NK-92 (cell line): ENCODE measurements around the gene MACROH2A1.

Experiments
- DNase-seq: peaks from one replicate; lab custom pipeline; 2025; ENCODE audit not compliant: unreplicated experiment; lab: John Stamatoyannopoulos, UW

The MACROH2A1 gene

DNA sequence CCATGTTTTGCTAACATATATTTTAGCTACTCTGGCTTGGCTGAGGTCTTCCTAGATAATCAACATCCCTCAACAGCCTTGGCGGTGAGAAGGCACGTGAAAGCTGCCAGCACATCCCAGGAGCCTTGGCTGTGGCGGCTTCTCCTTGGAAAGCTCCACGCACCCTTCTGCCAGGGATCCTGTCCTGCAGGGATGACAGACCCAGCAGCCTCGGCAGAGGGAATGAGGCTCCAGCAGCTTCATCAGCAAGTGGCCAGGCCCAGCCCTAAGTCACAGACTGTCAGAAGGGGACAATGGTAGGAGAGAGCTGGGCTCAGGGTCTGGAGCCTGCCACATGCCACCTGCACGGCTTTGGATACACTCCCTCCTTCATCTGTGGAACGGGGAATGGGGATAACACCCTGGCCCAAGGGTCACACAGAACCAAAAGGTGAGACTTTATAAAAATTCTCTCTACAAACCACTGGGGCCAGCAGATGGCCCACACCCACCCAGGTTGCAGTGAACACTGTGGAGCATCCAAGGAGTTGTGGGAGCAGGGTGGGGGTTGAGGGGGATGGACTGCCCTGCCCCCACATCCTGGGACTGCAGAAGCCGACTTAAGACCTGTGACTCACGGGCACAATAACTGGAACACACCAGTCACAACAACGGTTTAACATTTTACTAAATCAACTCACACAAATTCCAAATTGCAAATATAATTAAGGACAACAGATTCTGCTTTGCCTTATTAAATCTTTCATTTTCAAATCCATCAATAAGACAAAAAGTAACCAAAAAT lies 65.1 kb downstream of the MACROH2A1 start:
- DNase-seq = no peak

DNA sequence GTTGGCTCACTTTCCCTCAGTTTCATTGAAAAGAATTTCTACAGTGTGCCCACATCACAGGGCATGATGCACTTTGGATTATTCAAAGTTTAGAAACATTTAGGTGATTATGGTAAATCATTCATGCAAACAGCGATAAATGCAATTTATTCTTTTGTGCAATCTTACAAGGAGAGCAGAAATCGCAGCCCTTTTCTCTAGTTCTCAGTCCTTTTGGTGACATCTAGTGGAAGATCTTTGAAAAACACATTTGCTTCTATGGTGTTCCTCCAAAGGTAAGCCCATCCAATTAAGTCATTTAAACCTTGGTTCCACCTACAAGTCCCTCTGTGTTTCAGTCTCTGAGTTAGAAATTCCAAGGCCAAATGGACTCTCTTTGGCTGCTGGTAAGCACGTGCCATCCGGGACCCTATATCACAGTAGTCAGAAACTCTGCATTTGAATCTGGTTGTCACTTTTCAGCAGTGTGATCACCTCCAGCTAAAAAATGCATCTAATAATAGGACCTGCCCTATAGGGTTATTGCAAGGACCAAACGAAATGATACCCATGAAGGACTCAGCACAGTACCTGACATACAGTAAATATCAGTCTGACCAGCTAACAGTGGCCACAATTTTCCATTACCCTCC lies 66.4 kb downstream of the MACROH2A1 start:
- no peak for DNase-seq

- no peak for DNase-seq
These were observed 67.4 kb downstream of the MACROH2A1 start for GRCh38 chr5:135331612-135332011.

GRCh38 chr5:135330798-135331096 lies 68.3 kb downstream of the MACROH2A1 start:
- DNase-seq = no peak

GRCh38 chr5:135329913-135330797 lies 68.9 kb downstream of the MACROH2A1 start:
- DNase-seq = no peak

- no peak for DNase-seq
These were observed 69.7 kb downstream of the MACROH2A1 start for GRCh38 chr5:135329066-135329912.

- DNase-seq = no peak
These were observed 70.8 kb downstream of the MACROH2A1 start for GRCh38 chr5:135328128-135328687.

GRCh38 chr5:135327429-135328127 lies 71.5 kb downstream of the MACROH2A1 start:
- DNase-seq = no peak

DNA sequence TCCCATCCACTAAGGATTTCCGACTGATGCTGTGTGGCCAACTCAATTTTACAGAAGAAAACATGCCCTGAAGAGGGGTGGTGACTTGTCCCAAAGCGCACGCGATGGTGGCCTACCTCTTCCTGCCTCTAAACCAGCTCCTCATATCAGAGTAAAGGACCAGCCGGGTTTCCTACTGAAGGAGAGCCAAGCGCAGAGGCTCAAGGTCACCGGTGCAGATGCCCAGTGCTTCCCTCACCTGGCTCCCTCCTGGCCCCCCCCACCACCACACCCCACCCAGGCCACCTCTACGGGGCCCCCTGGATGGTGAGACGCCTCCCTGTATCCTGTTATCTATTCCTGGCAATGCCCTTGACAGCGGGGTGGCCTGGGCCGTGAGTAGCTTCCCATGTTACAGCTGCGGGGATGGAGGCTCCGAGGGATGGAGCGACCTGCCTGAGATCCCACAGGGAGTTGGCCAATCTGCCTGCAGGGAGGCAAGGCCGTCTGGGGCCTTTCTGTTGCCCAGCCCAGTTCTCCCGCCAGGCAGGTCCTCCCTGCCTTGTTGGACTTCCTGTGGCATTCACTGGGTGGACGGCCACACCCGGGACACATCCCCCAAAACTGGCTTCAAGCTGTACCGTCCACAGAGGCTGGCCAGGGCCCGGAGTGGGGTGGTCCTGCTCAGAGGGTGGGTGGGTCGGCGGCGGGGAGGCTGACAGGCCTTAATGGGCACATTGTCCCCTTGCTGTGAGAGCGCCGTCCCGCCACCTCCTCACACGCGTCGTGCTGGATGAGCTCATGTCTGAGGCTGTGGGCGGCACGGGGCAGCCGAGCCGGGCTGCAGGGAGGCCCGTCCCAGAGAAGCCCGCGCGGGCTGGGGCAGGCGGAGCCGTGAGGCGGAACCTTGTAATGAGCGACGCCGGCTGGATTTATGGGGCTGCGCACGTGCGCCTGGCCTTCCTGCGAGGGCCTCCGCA lies 72.5 kb downstream of the MACROH2A1 start:
- DNase-seq = no peak

DNA sequence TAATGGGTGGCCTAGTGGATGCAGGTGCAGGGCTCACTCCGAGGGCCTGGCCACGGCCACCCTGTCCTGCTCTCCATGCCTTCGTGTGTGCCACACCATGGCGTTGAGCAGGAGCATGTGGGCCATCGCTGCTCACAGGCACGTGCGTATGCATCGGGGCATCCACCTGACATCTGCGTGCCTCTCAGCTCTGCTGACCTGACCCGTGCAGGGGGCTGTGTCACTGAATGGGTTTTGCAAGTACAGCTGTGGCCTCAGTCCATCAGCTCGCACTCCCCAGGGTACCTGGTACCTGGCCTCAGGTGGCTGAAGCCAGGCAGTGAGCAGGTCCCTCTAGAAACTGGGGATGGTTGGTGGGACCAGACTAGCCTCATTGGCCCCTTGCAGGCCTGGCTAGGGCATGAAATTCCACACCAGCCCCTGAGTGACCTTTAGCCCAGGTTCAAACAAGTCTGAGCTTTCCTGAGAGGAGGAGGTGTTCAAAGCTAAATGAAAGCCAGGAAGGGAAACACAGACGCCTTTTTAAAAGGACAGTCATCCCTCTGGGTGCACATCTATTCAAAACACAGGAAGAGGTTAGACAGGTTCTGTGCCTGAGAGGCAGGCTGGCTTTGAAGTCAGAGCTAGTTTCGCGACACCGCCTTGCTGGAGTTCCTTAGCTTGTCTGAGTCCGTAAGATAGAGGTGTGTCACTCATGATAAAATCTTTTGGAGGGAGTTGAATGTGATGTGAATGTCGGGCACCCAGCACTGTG lies 74.0 kb downstream of the MACROH2A1 start:
- DNase-seq = no peak

- no peak for DNase-seq
These were observed 74.9 kb downstream of the MACROH2A1 start for GRCh38 chr5:135324160-135324559.

DNA sequence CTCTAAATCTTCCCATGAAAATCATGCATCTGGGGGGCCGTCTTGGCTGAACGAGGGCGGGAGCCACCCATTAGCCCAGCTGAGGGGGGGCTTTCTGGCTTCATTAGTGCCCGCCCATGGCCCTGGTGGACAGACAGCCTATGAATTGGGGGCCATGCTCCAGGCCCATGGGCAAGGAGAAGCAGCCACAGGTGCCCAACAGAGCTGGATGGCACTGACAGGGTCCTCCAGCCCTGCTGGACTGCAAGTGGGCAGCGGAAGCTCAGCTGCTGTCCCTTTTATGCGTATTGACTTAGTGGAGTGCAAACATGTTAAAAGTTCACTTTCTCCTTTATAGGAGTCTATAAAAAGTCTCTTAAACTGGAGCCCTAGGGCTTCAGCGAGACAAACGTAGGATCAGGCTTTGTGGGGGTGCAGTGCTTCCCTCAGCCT lies 75.3 kb downstream of the MACROH2A1 start:
- no peak for DNase-seq

- no peak for DNase-seq
These were observed 75.8 kb downstream of the MACROH2A1 start for GRCh38 chr5:135323227-135323626.

DNA sequence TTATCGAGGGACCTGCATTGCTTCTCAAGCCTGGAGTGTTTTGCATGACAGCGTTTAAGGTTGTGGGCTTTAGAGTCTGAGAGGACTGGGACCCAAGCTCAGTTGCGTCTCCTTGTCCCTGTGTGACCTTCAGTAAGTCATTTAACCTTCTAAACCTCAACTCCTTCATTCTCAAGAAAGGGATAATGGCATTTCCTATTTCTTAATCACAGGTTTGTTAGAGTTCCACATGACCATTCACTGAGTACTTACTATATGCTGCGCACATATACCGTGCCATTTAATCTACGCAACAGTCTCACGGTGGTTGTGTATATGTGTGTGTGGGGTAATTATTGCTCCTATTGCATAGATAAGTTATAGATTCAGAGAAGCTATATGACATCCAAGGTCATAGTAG lies 76.3 kb downstream of the MACROH2A1 start:
- no peak for DNase-seq

- no peak for DNase-seq
These were observed 76.8 kb downstream of the MACROH2A1 start for GRCh38 chr5:135322271-135322670.

DNA sequence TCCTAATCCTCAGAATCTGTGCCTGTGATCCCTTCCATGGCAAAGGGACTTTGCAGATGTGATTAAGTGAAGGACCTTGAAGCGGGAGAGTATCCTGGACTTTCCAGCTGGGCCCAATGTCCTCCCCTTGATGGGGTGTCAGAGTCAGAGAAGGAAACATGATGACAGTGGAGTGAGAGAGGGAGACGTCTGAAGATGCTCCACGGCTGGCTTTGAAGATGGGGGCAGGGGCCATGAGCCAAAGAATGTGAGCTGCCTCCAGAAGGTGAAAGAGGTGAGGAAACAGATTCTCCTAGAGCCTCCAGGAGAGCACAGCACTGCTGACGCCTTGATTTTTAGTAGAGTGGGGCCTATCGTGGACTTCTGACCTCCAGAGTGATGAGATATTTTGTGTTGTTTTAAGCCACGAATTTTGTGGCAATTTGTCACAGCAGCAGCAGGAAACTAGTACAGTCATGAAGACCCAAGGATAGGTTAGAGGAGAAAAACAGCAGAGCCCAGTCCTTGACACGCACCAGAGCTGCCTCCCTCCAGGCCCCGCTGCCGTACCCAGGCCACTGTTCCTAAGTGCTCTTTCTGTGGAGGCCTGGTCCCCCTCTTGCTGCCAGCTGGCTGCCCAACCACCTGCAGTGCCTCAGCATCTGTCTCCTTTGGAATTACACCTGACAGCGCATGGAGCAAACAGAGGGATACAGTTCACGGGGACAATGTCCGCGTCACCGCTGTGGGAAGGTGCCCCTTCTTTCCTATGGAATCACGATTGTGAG lies 78.1 kb downstream of the MACROH2A1 start:
- DNase-seq = no peak

GRCh38 chr5:135319928-135320606 lies 79.0 kb downstream of the MACROH2A1 start:
- DNase-seq = no peak
